K562 (cell line): Measurements from ENCODE around the gene NAPA. TPM values are rescaled to one million over a fixed set of nuclear protein-coding genes. Genes with fewer than 3 reads are reported as not detected.

Source experiments
- ARID4B ChIP-seq: sonication (generic); formaldehyde crosslinking; IDR thresholded peaks from 2 replicates; pipeline ENCODE4 v1.8.0; 2022; ENCODE audit warnings: mild to moderate bottlenecking, missing genetic modification reagents
- ETV1 ChIP-seq: fragments of 450-650 bp; conservative IDR thresholded peaks from 2 replicates; pipeline ENCODE4 v1.6.1; 2016; ENCODE audit warnings: missing genetic modification characterization, control low read depth, low read depth, missing compliant biosample characterization
- FOXA3 ChIP-seq, 2 experiments: fragments of 450-650 bp in 1 of 2; sonication (generic) in 1 of 2; formaldehyde crosslinking; IDR thresholded peaks in 1 of 2; conservative IDR thresholded peaks in 1 of 2; 2 replicates each; pipeline versions ENCODE4 v1.4.0 to v1.8.0; 2020 to 2022; ENCODE audit warnings: mild to moderate bottlenecking in 2 of 2, missing genetic modification reagents in 1 of 2
- HDAC6 ChIP-seq: IDR thresholded peaks from 2 replicates; pipeline ENCODE4 v1.6.1; 2012; ENCODE audit warnings: low read depth, mild to moderate bottlenecking, control low read depth, inconsistent platforms, low read length, moderate library complexity
- KDM2B ChIP-seq: fragments of 250-450 bp; sonication (Bioruptor Pico); IDR thresholded peaks from 2 replicates; pipeline ENCODE4 v1.8.0; 2021; ENCODE audit warnings: mild to moderate bottlenecking, moderate library complexity
- KLF13 ChIP-seq: fragments of 450-650 bp; IDR thresholded peaks from 2 replicates; pipeline ENCODE4 v1.6.1; 2016; ENCODE audit warnings: missing genetic modification characterization, low read depth, mild to moderate bottlenecking, missing compliant biosample characterization, moderate library complexity, borderline replicate concordance
- MYBL2 ChIP-seq, 2 experiments: fragments of 450-650 bp in 1 of 2; sonication (generic) in 1 of 2; formaldehyde crosslinking in 1 of 2; IDR thresholded peaks; 2 replicates each; pipeline versions ENCODE4 v1.6.1 to v1.8.1; 2017 to 2022; ENCODE audit warnings: borderline replicate concordance in 1 of 2, inconsistent platforms in 1 of 2, low read depth in 1 of 2, mild to moderate bottlenecking in 1 of 2, missing genetic modification reagents in 1 of 2, moderate library complexity in 1 of 2
- NBN ChIP-seq: fragments of 450-650 bp; IDR thresholded peaks from 2 replicates; pipeline ENCODE4 v1.6.1; 2016; ENCODE audit warnings: low read depth, mild to moderate bottlenecking
- PRPF4 ChIP-seq: fragments of 200-400 bp; formaldehyde crosslinking; IDR thresholded peaks from one replicate; pipeline ENCODE4 v1.6.1; 2017; ENCODE audit warnings: low read length, low read depth, mild to moderate bottlenecking; ENCODE audit not compliant: insufficient read depth, poor library complexity, severe bottlenecking
- SRF ChIP-seq, 2 experiments: fragments of 250-450, 450-650 bp in 1 of 2; sonication (Bioruptor Pico) in 1 of 2; sonication (generic) in 1 of 2; formaldehyde crosslinking; IDR thresholded peaks; 2 replicates each; pipeline versions ENCODE4 v1.5.0 to v1.5.1; 2020 to 2022; ENCODE audit warnings: mild to moderate bottlenecking in 1 of 2, missing genetic modification reagents in 1 of 2
- TAL1 ChIP-seq: fragments of 450-650 bp; IDR thresholded peaks from 2 replicates; pipeline ENCODE4 v1.6.1; 2016; ENCODE audit warnings: mild to moderate bottlenecking
- TEAD1 ChIP-seq, 2 experiments: fragments of 450-650 bp in 1 of 2; sonication (generic) in 1 of 2; formaldehyde crosslinking; IDR thresholded peaks; 2 replicates each; pipeline versions ENCODE4 v1.4.0 to v1.8.0; 2020 to 2022; ENCODE audit warnings: mild to moderate bottlenecking in 2 of 2, missing genetic modification reagents in 1 of 2
- YBX1 ChIP-seq: fragments of 450-650 bp; IDR thresholded peaks from 2 replicates; pipeline ENCODE4 v1.7.1; 2016; ENCODE audit warnings: mild to moderate bottlenecking
- ZNF146 ChIP-seq: IDR thresholded peaks from one replicate; pipeline ENCODE4 v1.6.1; 2018; ENCODE audit warnings: missing compliant biosample characterization; ENCODE audit not compliant: unreplicated experiment
- ZNF644 ChIP-seq: fragments of 200-800 bp; sonication (Bioruptor generic); IDR thresholded peaks from 2 replicates; pipeline ENCODE4 v1.6.1; 2016; ENCODE audit warnings: low read depth, missing genetic modification characterization, missing compliant biosample characterization
- ZNF740 ChIP-seq, 3 experiments: fragments of 200-800 bp in 1 of 3; sonication (Bioruptor generic) in 1 of 3; sonication (generic) in 1 of 3; formaldehyde crosslinking in 1 of 3; IDR thresholded peaks; 2 replicates each; pipeline versions ENCODE4 v1.6.1 to v1.8.0; 2016 to 2022; ENCODE audit warnings: mild to moderate bottlenecking in 2 of 3, missing compliant biosample characterization in 2 of 3, missing genetic modification characterization in 2 of 3, missing genetic modification reagents in 1 of 3
- ZNF780A ChIP-seq: fragments of 250-450 bp; sonication (Bioruptor Pico); IDR thresholded peaks from 2 replicates; pipeline ENCODE4 v1.5.0; 2021; ENCODE audit warnings: mild to moderate bottlenecking
- polyA plus RNA-seq, 8 experiments: library from polyadenylated mRNA; depleted of rRNA in 4 of 8; stranded (reverse) in 5 of 8; unstranded in 3 of 8; fragments of >200 nt; fragmentation: Nextera tagmentation in 2 of 8; fragmentation: Illumina TruSeq in 1 of 8; extraction: Ambion mirVana in 2 of 8; extraction: Trizol in 1 of 8; gene quantifications; 2 replicates each; pipeline versions ENCODE4 v1.2.1 to v1.2.3, GENCODE V29; 2011 to 2014; ENCODE audit warnings: inconsistent platforms in 1 of 8, missing spikeins in 1 of 8
- total RNA-seq, 7 experiments: library from RNA; depleted of rRNA in 6 of 7; stranded (reverse); fragments of >200 nt in 6 of 7; fragmentation: Illumina TruSeq in 2 of 7; extraction: Trizol in 2 of 7; gene quantifications; 2 replicates each; pipeline versions ENCODE4 v1.2.1 to v1.2.3, GENCODE V29; 2011 to 2021; ENCODE audit warnings: low replicate concordance in 1 of 7

The NAPA gene
- total and polyA plus RNA-seq, 9 of the 15 experiments (the other 6 are each of a cell fraction or from before 2014, with no cell fraction given), result 5.4 to 98.6 (median 77.5) TPM

- TF ChIP-seq NBN, result peak; percentile 53; the same call in 1 of the 2 replicates
- no peak for TF ChIP-seq ZNF146 (CRISPR knock-in tag)
- no peak for TF ChIP-seq KDM2B (CRISPR knock-in tag)
- no peak for TF ChIP-seq ZNF780A (CRISPR knock-in tag)
- TF ChIP-seq ZNF644, result no peak
- TF ChIP-seq ZNF740 (CRISPR knock-in tag; IDR thresholded peaks at IDR 0.05), result peak; percentile 66; the same call in 1 of the 2 replicates
- TF ChIP-seq ZNF740 (tag; IDR thresholded peaks at IDR 0.05), result 0 out of 4 replicates have a peak, but pooled peaks of 1 of the 2 experiments have one; percentile 51
- TF ChIP-seq TAL1, result no peak
- TF ChIP-seq TEAD1 (CRISPR knock-in tag; IDR thresholded peaks at IDR 0.05), result peak in 1 of 2 experiments; percentile 84; a peak in 1 of 4 replicates
- 0 out of 4 replicates have a peak, but pooled peaks of 1 of the 2 experiments have one; percentile 43 for TF ChIP-seq SRF (CRISPR knock-in tag; IDR thresholded peaks at IDR 0.05)
- TF ChIP-seq FOXA3 (CRISPR knock-in tag; conservative IDR thresholded peaks at IDR 0.05 in 1 of 2, IDR thresholded peaks at IDR 0.05 in 1 of 2), result no peak
- no peak for TF ChIP-seq PRPF4
- peak; percentile 97 for TF ChIP-seq ARID4B
- no peak for TF ChIP-seq YBX1
- TF ChIP-seq KLF13 (tag), result peak; percentile 84
- no peak for TF ChIP-seq MYBL2 (IDR thresholded peaks at IDR 0.05; ENCODE audit: low read depth)
- no peak for TF ChIP-seq MYBL2 (CRISPR knock-in tag; IDR thresholded peaks at IDR 0.05; ENCODE audit: borderline replicate concordance)
- TF ChIP-seq HDAC6, result no peak
- TF ChIP-seq ETV1 (tag), result no peak
These were observed 43.0 kb downstream of the NAPA start, which contains the start of gene SLC8A2 (continued) for GRCh38 chr19:47471733-47472457.
